Activated CD4-positive, alpha-beta T cell treated with anti-CD3 and anti-CD28 coated beads, Interleukin-2, amount 50 U/mL, for 4 hours (primary cell): ENCODE data around the gene DPEP2NB.
"Not testable (repeated sequence)": the region's sequence is repeated elsewhere in the genome, so short reads cannot be mapped to it uniquely, and the experiment has no call there.

Experiments
- DNase-seq, 2 experiments: peaks; one replicate each; pipeline ENCODE4 v3.0.0-alpha.2; 2020

Gene DPEP2NB

GRCh38 chr16:68009872-68010271, 5.8 kb downstream of the DPEP2NB start:
- not testable (repeated sequence) for DNase-seq

- DNase-seq: no peak
These were observed 6.5 kb downstream of the DPEP2NB start for GRCh38 chr16:68009157-68009735.

- DNase-seq: peak; percentile 17 to 23
These were observed 9.9 kb downstream of the DPEP2NB start for GRCh38 chr16:68005786-68006286.

GRCh38 chr16:68005211-68005610, 10.5 kb downstream of the DPEP2NB start:
- DNase-seq: no peak

- DNase-seq: no peak
These were observed 12.7 kb downstream of the DPEP2NB start for GRCh38 chr16:68003031-68003430.

- DNase-seq: no peak
These were observed 15.3 kb downstream of the DPEP2NB start for GRCh38 chr16:68000450-68000849.

GRCh38 chr16:67999985-68000384, 15.7 kb downstream of the DPEP2NB start:
- DNase-seq: no peak

- DNase-seq: peak; percentile 16 to 20
These were observed 16.7 kb downstream of the DPEP2NB start, which contains the start of gene DPEP2 for GRCh38 chr16:67998779-67999688. DPEP2 (minus strand) TSS chr16:67999484; CDS start chr16:67993212, 6,272 bp downstream.

- DNase-seq: not testable (repeated sequence)
These were observed 17.4 kb downstream of the DPEP2NB start for GRCh38 chr16:67998231-67998778.

- DNase-seq: no peak
These were observed 19.0 kb downstream of the DPEP2NB start for GRCh38 chr16:67996666-67997065.

- DNase-seq: no peak
These were observed 20.3 kb downstream of the DPEP2NB start for GRCh38 chr16:67995423-67995822.

GRCh38 chr16:67994040-67994408, 21.7 kb downstream of the DPEP2NB start:
- DNase-seq: not testable (repeated sequence)

- DNase-seq: peak; percentile 66 to 68
These were observed 22.3 kb downstream of the DPEP2NB start for GRCh38 chr16:67993207-67994039.

- DNase-seq: no peak
These were observed 23.0 kb downstream of the DPEP2NB start for GRCh38 chr16:67992661-67993206.

- DNase-seq: no peak
These were observed 25.7 kb downstream of the DPEP2NB start for GRCh38 chr16:67990018-67990386.

GRCh38 chr16:67989322-67990017, 26.2 kb downstream of the DPEP2NB start:
- DNase-seq: no peak

GRCh38 chr16:67988675-67989074, 27.0 kb downstream of the DPEP2NB start:
- DNase-seq: no peak

GRCh38 chr16:67987460-67988160, 28.1 kb downstream of the DPEP2NB start:
- no peak for DNase-seq

- no peak for DNase-seq
These were observed 28.8 kb downstream of the DPEP2NB start for GRCh38 chr16:67986949-67987348.

GRCh38 chr16:67982011-67982696, 33.6 kb downstream of the DPEP2NB start:
- DNase-seq: no peak
